Smooth muscle cell (in vitro differentiated cells): Measurements from ENCODE around the gene ENTR1. TPM values are rescaled to one million over a fixed set of nuclear protein-coding genes. Genes with fewer than 3 reads are reported as not detected.

Source experiments
- DNase-seq: peaks from one replicate; lab custom pipeline; 2025; ENCODE audit not compliant: unreplicated experiment; lab: John Stamatoyannopoulos, UW
- H2AFZ ChIP-seq: fragments of 200-600 bp; sonication (generic); 2 replicates; pipeline ENCODE4 v1.6.0; 2016; ENCODE audit warnings: antibody characterized with exemption, low read depth, mild to moderate bottlenecking
- H3F3A ChIP-seq: fragments of 200-600 bp; sonication (generic); 2 replicates; pipeline ENCODE4 v1.6.0; 2017; ENCODE audit warnings: antibody characterized with exemption, low read depth
- H3K27ac ChIP-seq: fragments of 200-600 bp; sonication (generic); 2 replicates; pipeline ENCODE4 v1.5.1; 2016; ENCODE audit warnings: low read depth, mild to moderate bottlenecking
- H3K27me3 ChIP-seq: fragments of 200-600 bp; sonication (generic); 2 replicates; pipeline ENCODE4 v1.6.1; 2016; ENCODE audit warnings: low read depth, mild to moderate bottlenecking
- H3K36me3 ChIP-seq: fragments of 200-600 bp; sonication (generic); 2 replicates; pipeline ENCODE4 v1.5.1; 2016; ENCODE audit warnings: low read depth
- H3K4me1 ChIP-seq: fragments of 200-600 bp; sonication (generic); 2 replicates; pipeline ENCODE4 v1.5.1; 2016; ENCODE audit warnings: low read depth
- H3K4me2 ChIP-seq: fragments of 200-600 bp; sonication (generic); 2 replicates; pipeline ENCODE4 v1.6.0; 2016; ENCODE audit warnings: mild to moderate bottlenecking
- H3K4me3 ChIP-seq: fragments of 200-600 bp; sonication (generic); 2 replicates; pipeline ENCODE4 v1.5.1; 2016; ENCODE audit warnings: mild to moderate bottlenecking
- H3K79me2 ChIP-seq: fragments of 200-600 bp; sonication (generic); 2 replicates; pipeline ENCODE4 v1.6.0; 2016; ENCODE audit warnings: low read depth, mild to moderate bottlenecking
- H3K9ac ChIP-seq: fragments of 200-600 bp; sonication (generic); 2 replicates; pipeline ENCODE4 v1.6.0; 2016; ENCODE audit warnings: low read depth
- H3K9me3 ChIP-seq: fragments of 200-600 bp; sonication (generic); replicated peaks from 2 replicates; pipeline ENCODE4 v1.5.1; 2016; ENCODE audit warnings: low read depth
- H4K20me1 ChIP-seq: fragments of 200-600 bp; sonication (generic); 2 replicates; pipeline ENCODE4 v1.6.0; 2016; ENCODE audit warnings: low read depth
- WGBS: methylation state at CpG from one replicate; pipeline ENCODE4 v1.1.7; 2016; ENCODE audit warnings: low lambda C conversion rate; 5-methylcytosine and 5-hydroxymethylcytosine counted together
- polyA plus RNA-seq: library from polyadenylated mRNA; unstranded; fragments of >200 nt; fragmentation: Nextera tagmentation; extraction: Ambion mirVana; gene quantifications from 2 replicates; pipeline ENCODE4 v1.2.1, GENCODE V29; 2016
- total RNA-seq: library from RNA; depleted of rRNA; stranded (reverse); fragments of >200 nt; gene quantifications from 2 replicates; pipeline ENCODE4 v1.2.3, GENCODE V29; 2014
- TF ChIP-seq, protein P1 (sequence below): fragments of 200-600 bp; sonication (generic); IDR thresholded peaks from 2 replicates; pipeline ENCODE4 v1.5.1; 2017; ENCODE audit warnings: borderline replicate concordance, mild to moderate bottlenecking, antibody characterized with exemption; ENCODE audit not compliant: insufficient read depth, poor library complexity, severe bottlenecking

ENTR1 gene
- total and polyA plus RNA-seq, 2 experiments from 2014 or later = 25.4 to 28.9 TPM

DNA sequence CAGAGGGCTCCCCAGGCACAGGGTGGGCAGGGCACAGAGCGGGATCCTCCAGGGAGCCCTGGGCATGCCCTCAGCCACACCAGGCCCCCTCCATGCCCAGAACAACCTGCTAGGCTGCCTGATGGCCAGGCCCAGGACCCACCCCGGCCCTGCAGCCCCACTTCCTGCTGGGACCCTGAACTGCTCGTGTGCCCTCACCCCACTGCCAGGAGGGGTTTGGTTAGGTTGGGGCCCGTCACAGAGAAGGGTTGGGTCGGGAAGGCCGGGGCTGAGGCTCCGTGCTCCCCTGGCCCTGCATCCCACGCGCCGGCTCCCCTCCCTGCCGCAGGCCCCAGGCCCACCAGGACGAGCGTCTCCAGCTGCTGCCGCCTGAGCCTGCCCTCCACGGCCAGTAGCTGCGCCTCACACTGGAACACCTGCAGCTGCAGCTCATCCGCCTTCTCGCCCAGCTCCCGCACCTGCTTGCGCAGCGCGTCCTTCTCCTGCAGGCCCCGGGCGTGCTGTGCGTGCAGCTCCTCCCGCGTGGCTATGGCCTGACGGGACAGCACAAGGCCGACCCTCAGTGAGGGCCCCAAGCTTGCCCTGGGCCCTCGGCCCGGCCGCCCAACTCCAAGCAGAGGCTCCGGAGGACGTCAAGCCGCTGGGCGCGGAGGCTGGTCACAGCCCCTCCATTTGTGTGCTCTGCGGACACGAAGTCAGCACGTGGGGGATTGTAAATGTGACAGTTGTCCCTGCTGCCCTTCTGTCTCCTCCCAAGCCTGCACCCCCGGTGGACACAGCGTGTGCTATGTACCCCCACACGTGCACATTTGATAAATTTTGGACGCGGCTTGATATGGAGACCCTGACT lies 42.9 kb downstream of the ENTR1 start:
- H3K36me3 ChIP-seq = no peaks in the 10 kb centered on the region
- H3K9ac ChIP-seq = no peak overlapping the region
- no peaks in the 10 kb centered on the region for H3K9me3 ChIP-seq
- peaks cover 7% of the 10 kb centered on the region for H4K20me1 ChIP-seq
- 95% methylated on average over 40 of the region's 45 CpGs for WGBS
- H3K79me2 ChIP-seq = no peaks in the 10 kb centered on the region
- H3K27me3 ChIP-seq = no peaks in the 10 kb centered on the region
- DNase-seq = no peak
- TF ChIP-seq, protein P1, sequence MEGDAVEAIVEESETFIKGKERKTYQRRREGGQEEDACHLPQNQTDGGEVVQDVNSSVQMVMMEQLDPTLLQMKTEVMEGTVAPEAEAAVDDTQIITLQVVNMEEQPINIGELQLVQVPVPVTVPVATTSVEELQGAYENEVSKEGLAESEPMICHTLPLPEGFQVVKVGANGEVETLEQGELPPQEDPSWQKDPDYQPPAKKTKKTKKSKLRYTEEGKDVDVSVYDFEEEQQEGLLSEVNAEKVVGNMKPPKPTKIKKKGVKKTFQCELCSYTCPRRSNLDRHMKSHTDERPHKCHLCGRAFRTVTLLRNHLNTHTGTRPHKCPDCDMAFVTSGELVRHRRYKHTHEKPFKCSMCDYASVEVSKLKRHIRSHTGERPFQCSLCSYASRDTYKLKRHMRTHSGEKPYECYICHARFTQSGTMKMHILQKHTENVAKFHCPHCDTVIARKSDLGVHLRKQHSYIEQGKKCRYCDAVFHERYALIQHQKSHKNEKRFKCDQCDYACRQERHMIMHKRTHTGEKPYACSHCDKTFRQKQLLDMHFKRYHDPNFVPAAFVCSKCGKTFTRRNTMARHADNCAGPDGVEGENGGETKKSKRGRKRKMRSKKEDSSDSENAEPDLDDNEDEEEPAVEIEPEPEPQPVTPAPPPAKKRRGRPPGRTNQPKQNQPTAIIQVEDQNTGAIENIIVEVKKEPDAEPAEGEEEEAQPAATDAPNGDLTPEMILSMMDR = no peak
- H3K27ac ChIP-seq = no peak overlapping the region
- no peaks in the 10 kb centered on the region for H3F3A ChIP-seq
- no peak overlapping the region for H3K4me2 ChIP-seq
- H3K4me1 ChIP-seq = peaks cover 4% of the 10 kb centered on the region
- no peak overlapping the region for H2AFZ ChIP-seq
- no peak overlapping the region for H3K4me3 ChIP-seq

DNA sequence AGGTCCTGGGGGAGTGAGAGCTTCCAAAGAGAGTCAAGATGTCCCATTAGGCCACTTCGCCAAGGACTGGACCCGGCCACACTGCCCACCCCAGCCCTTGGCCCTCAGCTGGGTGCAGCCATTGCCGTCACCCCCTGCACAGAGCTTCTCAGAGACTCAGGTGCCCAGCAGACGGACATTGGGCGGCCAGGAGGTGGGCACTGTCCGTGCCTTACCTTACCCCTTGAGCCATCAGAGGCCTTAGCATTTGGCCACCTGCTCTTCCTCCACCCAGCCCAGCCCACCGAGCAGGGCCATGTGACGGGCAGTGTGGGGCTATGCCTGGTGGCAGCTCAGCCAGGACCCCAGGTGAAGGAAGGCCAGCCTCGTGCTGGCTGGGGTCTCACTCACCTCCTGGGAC lies 43.6 kb downstream of the ENTR1 start:
- H4K20me1 ChIP-seq = peaks cover 7% of the 10 kb centered on the region
- no peaks in the 10 kb centered on the region for H3K4me1 ChIP-seq
- no peak overlapping the region for H3K27ac ChIP-seq
- TF ChIP-seq, protein P1 = no peak
- H3K9me3 ChIP-seq = no peaks in the 10 kb centered on the region
- H3K36me3 ChIP-seq = no peaks in the 10 kb centered on the region
- no peak for DNase-seq
- no peak overlapping the region for H3K4me2 ChIP-seq
- H3K9ac ChIP-seq = no peak overlapping the region
- H3K27me3 ChIP-seq = no peaks in the 10 kb centered on the region
- H3K4me3 ChIP-seq = no peak overlapping the region
- no peaks in the 10 kb centered on the region for H3F3A ChIP-seq
- 96% methylated on average over 7 of the region's 9 CpGs for WGBS
- H2AFZ ChIP-seq = no peak overlapping the region
- no peaks in the 10 kb centered on the region for H3K79me2 ChIP-seq

DNA sequence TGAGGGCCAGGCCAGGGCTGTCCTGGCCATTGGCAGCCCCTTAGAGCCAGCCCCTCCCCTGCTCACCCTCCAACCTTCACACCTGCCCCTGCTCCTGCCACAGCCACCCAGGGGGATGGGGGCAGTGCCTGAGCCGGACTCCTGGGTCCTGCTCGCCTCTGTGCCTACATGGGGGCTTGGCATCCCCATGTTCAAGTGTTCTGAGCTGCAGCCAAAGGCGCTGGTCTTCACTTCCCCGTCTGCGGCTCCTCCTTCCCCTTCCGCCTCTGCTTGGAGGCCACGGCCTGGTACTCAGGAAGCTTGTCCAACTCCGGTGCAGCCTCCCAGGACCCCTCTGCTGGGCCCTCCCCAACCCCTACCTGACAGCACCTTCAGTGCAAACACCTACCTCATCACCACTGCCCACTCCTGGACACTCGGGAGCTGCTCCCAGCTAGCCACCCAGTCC lies 44.6 kb downstream of the ENTR1 start:
- TF ChIP-seq, protein P1 = no peak
- 93% methylated on average over 8 of the region's 9 CpGs for WGBS
- no peaks in the 10 kb centered on the region for H3K36me3 ChIP-seq

More for the DNA sequence above, 44.6 kb downstream of the ENTR1 start:
- H4K20me1 ChIP-seq = peaks cover 7% of the 10 kb centered on the region
- no peak overlapping the region for H3K4me2 ChIP-seq
- no peak overlapping the region for H3K4me3 ChIP-seq
- no peaks in the 10 kb centered on the region for H3K79me2 ChIP-seq
- H3K27me3 ChIP-seq = no peaks in the 10 kb centered on the region
- no peaks in the 10 kb centered on the region for H3F3A ChIP-seq
- DNase-seq = no peak
- H3K27ac ChIP-seq = no peak overlapping the region
- H3K9me3 ChIP-seq = no peaks in the 10 kb centered on the region
- no peak overlapping the region for H3K9ac ChIP-seq
- H3K4me1 ChIP-seq = no peaks in the 10 kb centered on the region
- H2AFZ ChIP-seq = no peak overlapping the region
